SHP77 (cell line): ENCODE data around the gene CLIP2.
"Not testable (repeated sequence)": the region's sequence is repeated elsewhere in the genome, so short reads cannot be mapped to it uniquely, and the experiment has no call there.

Source experiments
- DNase-seq, 2 experiments: peaks; one replicate each; lab custom pipeline; 2025; lab: John Stamatoyannopoulos, UW

Gene CLIP2

DNA sequence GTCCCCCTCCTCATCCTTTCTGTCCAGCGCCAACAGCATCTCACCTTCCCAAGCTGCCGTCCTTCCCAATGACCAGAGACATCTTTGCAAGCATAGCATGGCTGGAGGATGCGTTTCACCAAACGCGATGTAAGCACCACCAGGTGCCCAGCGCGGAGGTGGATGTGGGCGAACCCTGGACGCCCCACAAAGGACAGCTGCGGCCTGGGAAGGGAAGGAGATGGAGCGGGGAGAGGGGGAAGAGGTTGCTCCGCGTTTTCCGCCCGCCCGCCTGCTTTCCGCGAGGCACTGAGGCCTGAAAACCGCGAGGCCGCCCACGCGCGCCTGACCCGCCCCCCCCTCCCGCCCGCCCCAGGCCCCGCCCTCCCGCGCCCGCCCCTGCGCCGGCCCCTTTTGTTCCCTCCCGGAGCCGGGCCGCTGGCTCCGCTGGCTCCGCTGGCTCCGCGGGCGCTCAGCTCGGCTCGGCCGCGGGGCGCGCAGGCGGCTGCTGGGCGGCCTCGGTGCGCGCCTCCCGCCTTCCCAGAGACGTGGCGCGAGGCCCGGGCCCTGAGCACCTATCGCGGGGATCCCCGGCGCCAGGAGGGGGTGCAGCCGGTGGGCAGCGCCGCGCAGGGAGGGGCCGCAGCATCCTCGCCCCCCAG, at the start of gene CLIP2:
TSS of gene CLIP2 (plus strand) at position 390 of the 641 bp plus-strand sequence. CDS start 28,140 bp downstream, outside the sequence.
- peak in 1 of 2 experiments; percentile 72 for DNase-seq

DNA sequence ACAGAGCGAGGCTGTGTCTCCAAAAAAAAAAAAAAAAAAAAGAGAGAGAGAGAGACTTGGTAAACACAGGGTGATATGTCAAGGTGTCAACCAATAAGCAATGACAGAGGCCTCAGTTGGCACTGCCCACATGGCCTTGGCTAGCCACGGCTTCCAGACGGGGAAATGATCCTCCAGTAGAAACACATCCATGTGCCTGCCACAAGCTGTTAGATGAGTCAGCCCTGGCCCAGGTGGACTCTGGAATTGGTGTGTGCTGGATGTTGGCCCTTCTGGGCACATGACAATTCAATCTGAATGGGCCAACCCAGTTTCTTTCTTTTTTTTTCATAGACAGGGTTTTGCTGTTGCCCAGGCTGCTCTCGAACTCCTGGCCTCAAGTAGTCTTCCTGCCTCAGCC, 48.7 kb upstream of the CLIP2 start:
- no peak for DNase-seq

DNA sequence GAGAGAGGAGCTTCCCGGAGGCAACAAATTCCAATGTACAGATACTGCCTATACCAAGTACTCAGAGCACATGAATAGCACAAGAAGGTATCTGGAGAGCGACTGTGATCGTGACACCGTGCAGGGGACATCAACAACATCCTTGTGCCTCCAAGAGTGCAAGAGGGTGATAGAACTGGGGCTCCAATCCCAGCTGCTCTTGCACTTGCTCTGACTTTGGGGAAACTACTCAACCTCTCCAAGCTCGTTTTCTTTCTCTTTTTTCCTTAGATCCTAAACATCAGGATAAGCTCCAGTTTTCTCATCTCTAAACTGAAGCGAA, 47.1 kb upstream of the CLIP2 start:
- DNase-seq: no peak

DNA sequence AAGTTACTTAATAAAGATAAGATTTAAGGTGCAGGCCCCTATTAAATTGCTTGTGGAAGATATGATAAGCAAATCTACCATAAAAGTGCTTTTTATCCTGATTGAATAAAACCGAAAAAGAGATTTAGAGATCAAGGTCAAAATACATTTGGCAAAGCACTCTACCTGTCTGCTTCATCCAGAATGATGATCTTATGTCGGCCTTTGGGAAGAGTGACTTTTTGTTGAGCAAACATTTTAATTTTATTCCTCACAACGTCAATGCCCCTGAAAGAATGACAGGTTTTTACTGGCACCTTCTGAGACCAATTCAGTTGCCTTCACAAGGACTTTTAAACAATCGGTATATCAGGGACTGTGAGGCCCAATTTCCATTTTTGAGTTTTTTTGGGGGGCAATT, 42.7 kb upstream of the CLIP2 start:
- DNase-seq: no peak

DNA sequence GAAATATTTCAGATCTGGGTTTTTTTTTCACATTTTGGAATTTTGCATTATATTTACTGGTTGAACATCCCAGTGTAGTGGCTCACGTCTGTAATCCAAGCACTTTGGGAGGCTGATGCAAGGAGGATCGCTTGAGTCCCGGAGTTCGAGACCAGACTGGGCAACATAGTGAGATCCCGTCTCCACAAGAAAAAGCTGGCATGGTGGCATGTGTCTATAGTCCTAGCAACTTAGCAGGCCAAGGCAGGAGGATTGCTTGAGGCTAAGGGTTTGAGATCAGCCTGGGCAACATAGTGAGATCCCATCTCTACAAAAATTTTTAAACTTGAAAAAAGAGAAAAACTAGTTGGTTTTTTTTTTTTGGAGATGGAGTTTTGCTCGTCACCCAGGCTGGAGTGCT, 41.1 kb upstream of the CLIP2 start:
- no peak for DNase-seq

DNA sequence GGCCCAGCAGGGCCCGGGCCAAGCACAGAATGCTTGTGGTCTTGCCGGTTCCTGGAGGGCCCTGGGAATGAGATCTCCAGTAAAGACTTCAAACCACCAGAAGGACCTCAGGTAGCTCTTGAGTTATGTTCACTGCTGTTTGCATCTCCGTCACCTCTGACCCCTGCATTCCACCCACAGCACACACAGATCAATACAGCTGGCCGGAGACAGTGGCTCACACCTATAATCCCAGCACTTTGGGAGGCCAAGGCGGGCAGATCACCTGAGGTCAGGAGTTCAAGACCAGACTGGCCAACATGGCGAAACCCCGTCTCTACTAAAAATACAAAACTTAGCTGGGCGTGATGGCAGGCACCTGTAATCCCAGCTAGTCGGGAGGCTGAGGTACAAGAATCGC, 40.1 kb upstream of the CLIP2 start:
- not testable (repeated sequence) for DNase-seq

DNA sequence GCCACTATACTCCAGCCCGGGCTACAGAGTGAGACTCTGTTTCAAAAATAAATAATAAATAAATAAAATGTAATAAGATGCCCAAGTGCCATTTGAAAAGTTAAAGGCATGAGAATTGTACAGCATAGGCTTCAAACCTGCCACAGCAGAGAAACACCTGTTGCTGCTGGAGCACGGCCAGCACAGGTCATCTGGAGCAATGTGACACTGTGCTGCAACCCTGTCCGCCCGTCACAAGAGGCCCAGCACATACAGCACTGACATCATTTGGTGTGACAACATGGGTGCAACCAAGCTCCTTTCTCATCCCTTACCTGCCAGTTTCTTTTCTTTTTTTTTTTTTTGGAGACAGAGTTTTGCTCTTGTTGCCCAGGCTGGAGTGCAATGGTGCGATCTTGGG, 36.3 kb upstream of the CLIP2 start:
- DNase-seq: peak; percentile 16 to 49

DNA sequence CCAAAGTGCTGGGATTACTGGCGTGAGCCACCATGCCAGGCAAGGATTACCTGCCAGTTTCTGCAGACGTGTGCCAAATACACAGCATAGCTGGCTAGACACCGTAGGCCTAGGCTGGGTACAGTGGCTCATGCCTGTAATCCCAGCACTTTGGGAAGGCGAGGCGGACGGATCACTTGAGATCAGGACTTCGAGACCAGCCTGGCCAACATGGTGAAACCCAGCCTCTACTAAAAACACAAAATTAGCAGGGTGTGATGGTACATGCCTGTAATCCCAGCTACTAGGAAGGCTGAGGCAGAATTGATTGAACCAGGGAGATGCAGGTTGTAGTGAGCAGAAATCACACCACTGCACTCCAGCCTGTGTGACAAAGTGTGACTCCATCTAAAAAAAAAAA, 35.9 kb upstream of the CLIP2 start:
- DNase-seq: no peak

DNA sequence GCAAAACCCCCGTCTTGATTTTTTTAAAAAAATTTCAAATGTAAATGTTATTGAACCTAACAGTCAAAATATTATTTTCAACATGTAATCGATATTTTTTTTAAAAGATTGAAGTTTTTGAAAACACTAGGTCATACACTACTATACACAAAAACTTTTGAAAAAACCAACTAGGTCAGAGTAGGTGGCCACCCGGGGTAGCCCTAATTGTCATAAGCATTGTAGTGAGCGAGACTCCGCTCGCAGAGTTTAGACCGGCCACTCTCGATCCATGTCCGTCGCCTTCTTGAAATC, 35.4 kb upstream of the CLIP2 start:
- no peak for DNase-seq

DNA sequence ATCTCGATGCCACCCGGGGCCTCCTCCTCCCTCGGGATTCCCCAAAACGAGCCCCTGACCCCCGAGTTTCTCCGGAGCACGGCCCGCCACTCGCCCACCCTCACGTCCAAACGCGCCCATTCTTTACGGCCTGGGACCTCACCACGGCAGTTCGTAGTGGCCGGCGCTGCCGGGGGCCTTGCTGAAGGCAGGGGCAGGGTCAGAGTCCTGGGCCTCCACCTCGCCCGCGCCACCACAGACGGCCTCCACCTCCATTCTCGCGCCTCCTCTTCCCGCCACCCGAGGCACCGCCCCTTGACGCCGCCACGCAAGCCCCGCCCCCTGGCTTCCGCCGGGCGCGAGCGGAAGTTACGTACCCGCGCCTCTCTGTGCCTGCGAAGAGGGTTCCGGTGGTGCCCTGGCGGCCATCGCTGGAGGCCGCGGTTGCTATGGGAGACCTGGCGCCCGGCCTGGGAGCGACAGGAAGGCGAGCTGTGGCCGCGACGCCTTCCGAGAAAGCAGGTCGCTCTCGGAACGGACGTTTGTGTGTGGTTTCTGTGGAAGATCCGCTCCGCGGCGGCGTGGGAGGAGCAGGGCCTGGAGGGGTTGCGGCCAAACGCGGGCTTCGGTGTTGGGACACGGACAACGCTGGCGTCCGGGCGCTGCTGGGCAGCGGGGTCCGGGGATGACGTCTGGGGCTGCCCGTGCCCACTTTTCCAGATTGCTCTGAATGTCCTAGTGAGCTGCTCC, 34.9 kb upstream of the CLIP2 start, which contains the start of gene RFC2:
TSS of gene RFC2 (minus strand) at position 271 of the 729 bp plus-strand sequence. CDS start at position 255, 16 bp downstream.
- peak; percentile 81 to 88 for DNase-seq

DNA sequence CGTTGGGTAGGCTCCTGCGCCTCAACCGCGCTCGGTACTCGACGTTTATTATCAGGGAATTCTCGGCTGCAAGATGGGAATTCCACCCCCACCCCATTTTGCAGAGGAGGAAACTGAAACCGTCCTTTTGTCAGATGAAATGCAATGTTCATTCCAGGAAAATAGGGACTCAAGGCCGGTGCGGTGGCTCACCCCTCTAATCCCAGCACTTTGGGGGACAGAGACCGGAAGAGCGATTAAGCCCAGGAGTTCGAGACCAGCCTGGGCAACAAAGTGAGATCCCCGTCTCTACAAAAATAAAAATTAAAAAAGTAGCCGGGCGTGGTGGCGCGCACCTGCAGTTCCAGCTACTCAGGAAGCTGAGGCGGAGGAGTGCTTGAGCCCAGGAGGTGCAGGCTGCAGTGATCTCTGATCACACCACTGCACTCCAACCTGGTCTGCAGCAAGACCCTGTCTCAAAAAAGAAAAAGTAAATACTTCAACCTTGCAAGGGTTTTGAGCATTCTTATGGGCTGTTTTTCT, 34.3 kb upstream of the CLIP2 start:
- DNase-seq: no peak

DNA sequence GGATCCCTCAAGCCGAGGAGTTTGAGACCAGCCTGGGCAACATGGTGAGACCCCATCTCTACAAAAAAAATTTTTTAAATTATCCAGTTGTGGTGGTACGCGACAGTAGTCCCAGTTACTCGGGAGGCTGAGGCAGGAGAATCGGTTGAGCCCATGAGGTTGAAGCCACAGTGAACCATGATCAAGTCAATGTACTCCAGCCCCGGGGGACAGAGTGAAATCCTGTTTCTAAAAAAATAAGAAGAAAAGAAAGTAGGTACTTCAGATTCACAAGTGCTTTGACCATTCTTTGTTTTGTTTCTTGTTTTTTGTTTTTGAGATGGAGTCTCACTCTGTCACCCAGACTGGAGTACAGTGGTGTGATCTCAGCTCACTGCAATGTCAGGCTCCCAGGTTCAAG, 33.7 kb upstream of the CLIP2 start:
- DNase-seq: not testable (repeated sequence)

DNA sequence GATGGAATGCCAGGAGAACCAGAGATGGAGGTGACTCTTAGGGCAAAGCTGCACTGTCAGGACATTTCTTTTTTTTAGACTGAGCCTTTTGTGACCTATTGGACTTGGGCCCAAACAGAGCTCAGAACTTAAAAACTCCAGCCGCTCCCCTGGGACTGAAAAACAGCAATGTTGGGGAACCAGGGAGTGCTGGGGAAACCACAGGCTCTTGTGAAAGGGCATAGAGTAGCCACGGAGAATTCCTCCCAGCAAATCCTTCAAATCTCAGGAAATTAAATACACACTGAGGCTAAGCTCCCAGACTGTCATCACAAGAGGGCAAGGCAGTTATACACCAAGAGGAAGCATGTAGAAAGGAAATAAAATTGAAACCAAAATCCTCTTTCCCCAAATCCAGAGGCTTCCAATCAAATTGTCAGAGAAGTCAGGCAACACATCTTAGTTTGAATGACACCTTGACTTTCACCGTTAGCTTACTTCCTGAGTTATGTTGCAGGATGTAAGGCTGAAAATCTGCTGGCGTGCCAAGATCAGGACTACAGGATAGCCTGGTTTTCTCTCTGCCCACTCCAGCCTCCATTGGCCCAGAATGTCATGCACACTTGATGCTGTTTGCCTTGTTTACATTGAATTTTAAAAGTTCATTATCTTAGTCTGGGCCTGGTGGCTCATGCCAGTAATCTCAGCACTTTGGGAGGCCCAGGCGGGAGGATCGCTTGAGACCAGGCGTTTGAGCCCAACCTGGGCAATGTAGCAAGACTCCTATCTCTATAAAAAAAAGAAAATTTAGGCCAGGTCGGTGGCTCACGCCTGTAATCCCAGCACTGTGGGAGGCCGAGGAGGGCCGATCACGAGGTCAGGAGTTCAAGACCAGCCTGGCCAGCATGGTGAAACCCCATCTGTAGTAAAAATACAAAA, 32.5 kb upstream of the CLIP2 start:
- no peak for DNase-seq

DNA sequence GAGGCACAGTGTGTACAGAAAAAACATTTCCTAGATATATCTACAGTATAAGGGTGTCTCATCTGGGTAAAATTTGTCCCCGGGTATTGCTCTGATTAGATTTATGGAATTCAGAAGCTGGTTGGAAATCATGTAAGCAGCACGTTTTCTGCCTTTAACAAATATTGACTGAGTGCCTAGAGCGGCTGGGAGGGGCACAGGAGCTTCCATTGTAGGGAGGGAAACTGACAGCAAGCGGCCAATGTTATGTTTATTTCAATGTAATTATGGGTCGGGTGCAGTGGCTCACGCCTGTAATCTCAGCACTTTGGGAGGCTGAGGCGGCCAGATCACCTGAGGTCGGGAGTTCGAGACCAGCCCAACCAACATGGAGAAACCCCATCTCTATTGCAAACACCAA, 30.6 kb upstream of the CLIP2 start:
- no peak for DNase-seq

DNA sequence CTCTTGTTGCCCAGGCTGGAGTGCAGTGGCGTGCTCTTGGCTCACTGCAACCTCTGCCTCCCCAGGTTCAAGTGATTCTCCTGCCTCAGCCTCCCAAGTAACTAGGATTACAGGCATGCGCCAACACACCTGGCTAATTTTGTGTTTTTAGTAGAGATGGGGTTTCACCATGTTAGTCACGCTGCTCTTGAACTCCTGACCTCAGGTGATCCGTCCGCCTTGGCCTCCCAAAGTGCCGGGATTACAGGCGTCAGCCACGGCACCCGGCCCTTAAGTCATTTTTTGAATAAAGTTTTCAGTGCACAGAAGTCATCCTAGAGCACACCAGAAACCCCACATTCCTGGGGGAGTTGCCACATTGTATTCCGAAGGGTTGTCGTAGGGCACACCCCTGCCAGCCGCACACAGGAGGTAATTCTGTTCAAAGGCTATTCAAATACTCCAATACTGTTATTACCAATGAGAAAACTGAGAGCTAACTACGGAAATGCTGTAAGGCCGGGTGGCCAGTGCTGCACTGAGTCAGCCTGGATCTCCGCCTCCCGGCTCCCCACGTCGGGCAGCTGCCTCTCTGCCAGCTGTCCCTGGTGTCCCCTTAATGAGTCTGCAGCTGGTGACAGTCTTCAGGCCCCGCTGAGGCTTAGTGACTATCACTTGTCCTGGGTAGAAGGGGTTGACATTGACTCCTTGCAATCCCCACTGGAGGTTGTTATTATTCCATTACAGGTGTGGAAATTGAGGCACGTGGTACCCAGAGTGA, 26.4 kb upstream of the CLIP2 start:
- peak; percentile 54 to 74 for DNase-seq

DNA sequence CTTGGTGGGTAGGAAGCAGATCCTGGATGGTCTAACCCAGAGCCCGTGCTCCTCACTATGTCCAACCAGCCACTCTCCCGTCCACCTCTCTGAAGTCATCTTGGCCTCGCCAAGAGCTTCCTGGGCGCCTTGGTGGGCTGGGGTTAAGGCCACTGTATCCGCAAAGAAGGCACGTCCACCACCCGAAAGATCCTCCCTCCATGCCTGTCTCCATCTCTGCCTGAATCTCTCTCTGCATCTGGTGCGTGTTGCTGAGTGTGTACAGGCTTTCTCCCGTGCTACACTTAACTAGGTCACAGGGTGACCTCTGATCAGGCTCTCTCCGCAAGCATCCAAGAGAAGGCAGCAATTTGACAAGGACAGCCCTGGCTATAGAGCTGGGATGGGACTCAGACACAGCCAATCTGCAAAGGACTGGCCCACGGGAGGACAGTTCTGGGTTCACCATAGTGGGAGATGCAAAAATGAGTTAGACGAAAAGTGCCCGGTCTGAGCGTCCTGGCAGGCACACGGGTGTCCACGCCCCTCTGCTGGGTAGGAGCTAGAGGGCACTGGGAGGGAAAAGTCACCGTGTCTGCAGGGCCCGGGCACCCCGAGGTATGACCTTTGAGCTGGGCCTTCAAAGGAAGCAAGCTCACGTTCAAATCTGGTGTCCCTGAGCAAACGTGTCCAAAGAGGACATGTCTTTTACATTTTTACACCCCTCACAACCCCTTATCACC, 25.6 kb upstream of the CLIP2 start:
- no peak for DNase-seq

DNA sequence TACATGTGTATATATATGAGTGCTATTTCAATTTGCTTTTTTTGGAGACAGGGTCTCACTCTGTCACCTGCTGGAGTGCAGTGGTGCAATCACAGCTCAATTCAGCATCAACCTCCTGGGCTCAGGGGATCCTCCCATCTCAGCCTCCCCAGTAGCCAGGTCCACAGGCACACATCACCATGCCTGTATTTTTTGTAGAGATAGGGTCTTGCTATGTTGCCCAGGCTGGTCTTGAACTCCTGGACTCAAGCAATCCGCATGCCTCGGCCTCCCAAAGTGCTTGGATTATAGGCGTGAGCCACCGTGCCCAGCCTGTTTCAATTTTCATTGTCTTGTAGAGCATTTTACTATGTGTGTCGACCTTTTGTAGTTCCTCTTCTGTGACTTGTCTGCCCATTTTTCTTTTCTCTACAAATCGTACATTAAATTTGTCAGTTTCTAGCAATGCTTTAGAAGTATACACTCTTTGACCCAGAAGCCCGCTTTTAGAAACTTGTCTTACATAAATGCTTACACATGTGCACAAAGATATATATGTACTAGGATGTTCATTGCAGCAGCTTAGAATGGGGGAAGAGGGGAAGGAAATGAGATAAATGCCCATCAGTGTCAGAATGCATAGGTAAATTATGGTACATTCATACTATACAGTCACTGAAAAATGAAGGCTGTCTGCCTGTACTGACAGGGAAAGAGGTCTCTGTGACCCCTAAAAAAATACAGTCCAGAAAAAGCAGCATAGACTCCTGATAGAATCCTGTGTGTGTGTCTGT, 22.8 kb upstream of the CLIP2 start:
- DNase-seq: no peak

DNA sequence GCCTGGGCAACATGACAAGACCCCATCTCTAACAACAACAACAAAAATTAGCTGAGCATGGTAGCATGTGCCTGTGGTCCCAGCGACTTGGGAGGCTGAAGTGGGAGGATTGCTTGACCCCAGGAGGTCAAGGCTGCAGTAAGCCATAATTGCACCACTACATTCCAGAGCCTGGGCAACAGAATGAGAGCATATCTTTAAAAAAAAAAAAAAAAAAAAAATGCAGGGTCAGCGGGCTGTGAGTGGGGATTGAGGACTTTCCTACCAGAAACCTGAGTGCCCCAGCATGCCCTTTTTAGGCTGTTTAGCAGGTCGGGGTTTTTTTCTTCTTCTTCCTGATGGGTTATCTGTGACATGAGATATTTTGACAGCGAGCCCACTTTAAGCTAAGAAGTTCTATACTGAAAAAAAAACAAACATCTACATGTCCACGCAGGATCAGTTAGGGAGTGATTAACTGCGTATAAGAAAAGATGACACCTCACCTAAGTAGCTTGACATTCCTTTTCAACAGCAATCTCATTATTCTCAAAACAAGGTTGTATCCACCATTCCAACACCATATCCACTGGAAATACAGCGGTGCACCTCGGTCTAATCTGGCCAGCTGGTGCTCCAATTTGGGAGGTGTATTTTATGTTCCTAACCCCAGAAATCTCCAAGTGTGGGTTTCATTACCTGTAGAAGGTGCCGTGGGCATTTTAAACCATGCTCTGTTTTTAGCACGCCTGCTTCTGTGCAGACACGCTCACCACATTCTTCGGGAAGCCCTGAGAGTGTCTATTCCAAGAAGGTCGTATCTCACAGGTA, 21.2 kb upstream of the CLIP2 start:
- no peak for DNase-seq

DNA sequence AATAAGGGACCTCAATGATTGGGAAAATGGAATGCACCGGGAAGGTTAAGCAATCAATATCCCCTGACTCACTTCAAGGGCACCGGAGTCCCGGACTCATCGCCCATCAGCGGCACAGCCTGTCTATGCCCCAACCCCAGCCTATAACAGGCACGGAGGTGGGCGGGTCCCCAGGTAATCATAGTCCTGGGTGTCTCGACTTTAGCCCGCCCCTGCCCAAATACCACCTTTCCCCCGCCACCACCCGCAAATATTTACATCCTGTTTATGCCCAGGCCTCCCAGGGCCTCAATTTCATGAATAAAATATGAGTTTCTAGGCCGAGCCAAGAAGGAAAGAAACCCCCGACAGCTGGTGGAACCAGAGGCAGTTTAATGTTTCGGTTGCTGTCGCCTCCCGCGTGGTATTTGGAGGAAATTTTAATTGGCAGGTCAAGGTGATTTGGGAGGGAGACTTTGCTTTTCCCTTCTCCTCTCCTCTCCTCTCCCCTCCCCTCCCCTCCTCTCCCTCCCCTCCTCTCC, 19.4 kb upstream of the CLIP2 start:
- DNase-seq: peak; percentile 60 to 76
